Liver (tissue), 9 donors: ENCODE results near the gene PDGFD. TPM values are rescaled to one million over a fixed set of nuclear protein-coding genes. Genes with fewer than 3 reads are reported as not detected.

Experiments
- DNase-seq: peaks from one replicate; pipeline ENCODE4 v3.0.0-alpha.2; 2017; ENCODE audit warnings: low spot score
- H3K27ac ChIP-seq, 2 donors: one replicate each; pipeline ENCODE4 v1.7.0; 2013; ENCODE audit warnings: inconsistent platforms in 2 of 2, low read length in 2 of 2, control low read depth in 1 of 2, low read depth in 1 of 2, mild to moderate bottlenecking in 1 of 2
- H3K27me3 ChIP-seq, 4 donors: one replicate each; pipeline versions ENCODE4 v1.6.1 to v1.7.0; 2013; ENCODE audit warnings: low read length in 3 of 4, inconsistent platforms in 1 of 4, mild to moderate bottlenecking in 1 of 4, moderate library complexity in 1 of 4; ENCODE audit not compliant: control insufficient read depth in 4 of 4, insufficient read depth in 4 of 4
- H3K36me3 ChIP-seq, 4 donors: one replicate each; pipeline versions ENCODE4 v1.6.1 to v1.7.0; 2013; ENCODE audit warnings: low read length in 3 of 4, mild to moderate bottlenecking in 3 of 4, low read depth in 1 of 4, moderate library complexity in 1 of 4; ENCODE audit not compliant: control insufficient read depth in 4 of 4, insufficient read depth in 3 of 4
- H3K4me1 ChIP-seq, 4 donors: one replicate each; pipeline versions ENCODE4 v1.6.1 to v1.7.0; 2013; ENCODE audit warnings: low read length in 3 of 4, mild to moderate bottlenecking in 3 of 4, moderate library complexity in 1 of 4; ENCODE audit not compliant: control insufficient read depth in 4 of 4, insufficient read depth in 4 of 4
- H3K4me3 ChIP-seq, 3 donors: one replicate each; pipeline versions ENCODE4 v1.6.1 to v1.7.0; 2013; ENCODE audit warnings: low read length in 3 of 3, control low read depth in 1 of 3, low read depth in 1 of 3, mild to moderate bottlenecking in 1 of 3
- H3K9ac ChIP-seq, 2 donors: one replicate each; pipeline ENCODE4 v1.7.0; 2013; ENCODE audit warnings: low read length in 2 of 2, mild to moderate bottlenecking in 2 of 2, moderate library complexity in 2 of 2, control low read depth in 1 of 2, low read depth in 1 of 2
- H3K9me3 ChIP-seq, 4 donors: one replicate each; pipeline versions ENCODE4 v1.6.1 to v1.7.0; 2013; ENCODE audit warnings: low read length in 3 of 4; ENCODE audit not compliant: control insufficient read depth in 4 of 4
- EGR1 ChIP-seq, 2 donors: IDR thresholded peaks; 2 replicates each; pipeline ENCODE4 v1.6.1; 2016 to 2018; ENCODE audit warnings: antibody characterized with exemption in 2 of 2, low read depth in 2 of 2
- FOXA1 ChIP-seq: IDR thresholded peaks from 2 replicates; pipeline ENCODE4 v1.6.1; 2016; ENCODE audit warnings: antibody characterized with exemption
- FOXA2 ChIP-seq: IDR thresholded peaks from 2 replicates; pipeline ENCODE4 v1.6.1; 2016; ENCODE audit warnings: antibody characterized with exemption
- GABPA ChIP-seq, 2 donors: IDR thresholded peaks in 1 of 2; conservative IDR thresholded peaks in 1 of 2; 2 replicates each; pipeline ENCODE4 v1.6.1; 2016; ENCODE audit warnings: antibody characterized with exemption in 2 of 2, mild to moderate bottlenecking in 1 of 2, moderate library complexity in 1 of 2
- HNF4A ChIP-seq, 2 donors: conservative IDR thresholded peaks; 2 replicates each; pipeline ENCODE4 v1.6.1; 2016; ENCODE audit warnings: antibody characterized with exemption in 2 of 2, mild to moderate bottlenecking in 2 of 2
- HNF4G ChIP-seq: IDR thresholded peaks from 2 replicates; pipeline ENCODE4 v1.6.1; 2016; ENCODE audit warnings: antibody characterized with exemption
- JUND ChIP-seq, 2 donors: IDR thresholded peaks; 2 replicates each; pipeline ENCODE4 v1.6.1; 2016; ENCODE audit warnings: antibody characterized with exemption in 2 of 2
- NR2F2 ChIP-seq: IDR thresholded peaks from 2 replicates; pipeline ENCODE4 v1.6.1; 2016; ENCODE audit warnings: antibody characterized with exemption
- RAD21 ChIP-seq, 2 donors: IDR thresholded peaks; 2 replicates each; pipeline ENCODE4 v1.6.1; 2016; ENCODE audit warnings: antibody characterized with exemption in 2 of 2, mild to moderate bottlenecking in 2 of 2
- RXRA ChIP-seq, 2 donors: IDR thresholded peaks; 2 replicates each; pipeline ENCODE4 v1.6.1; 2017 to 2018; ENCODE audit warnings: antibody characterized with exemption in 2 of 2, mild to moderate bottlenecking in 1 of 2
- SP1 ChIP-seq: IDR thresholded peaks from 2 replicates; pipeline ENCODE4 v1.6.1; 2018; ENCODE audit warnings: antibody characterized with exemption, mild to moderate bottlenecking
- TAF1 ChIP-seq: conservative IDR thresholded peaks from 2 replicates; pipeline ENCODE4 v1.6.1; 2016; ENCODE audit warnings: antibody characterized with exemption, mild to moderate bottlenecking
- YY1 ChIP-seq: IDR thresholded peaks from 2 replicates; pipeline ENCODE4 v1.6.1; 2016; ENCODE audit warnings: antibody characterized with exemption, mild to moderate bottlenecking
- ZBTB33 ChIP-seq: IDR thresholded peaks from 2 replicates; pipeline ENCODE4 v1.6.1; 2016; ENCODE audit warnings: antibody characterized with exemption
- WGBS: extraction: QIAGEN DNeasy Blood & Tissue Kit; methylation state at CpG from one replicate; pipeline ENCODE4 v1.1.7; 2013; 5-methylcytosine and 5-hydroxymethylcytosine counted together
- polyA plus RNA-seq, 2 donors: library from polyadenylated mRNA; stranded (reverse) in 1 of 2; unstranded in 1 of 2; fragments of 200-250 nt in 1 of 2; fragments of >200 nt in 1 of 2; fragmentation: Nextera tagmentation in 1 of 2; extraction: Ambion mirVana in 1 of 2; gene quantifications; one replicate each; pipeline versions ENCODE4 v1.2.1 to v1.2.3, GENCODE V29; 2013 to 2015
- total RNA-seq, 2 donors: library from RNA; depleted of rRNA; stranded (reverse); fragments of >200 nt; gene quantifications; one replicate each; pipeline ENCODE4 v1.2.3, GENCODE V29; 2014
- TF ChIP-seq, protein P1 (sequence below): IDR thresholded peaks from 2 replicates; pipeline ENCODE4 v1.6.1; 2016; ENCODE audit warnings: antibody characterized with exemption, mild to moderate bottlenecking
- TF ChIP-seq, protein P2 (sequence below): fragments of 150-350 bp; IDR thresholded peaks from 2 replicates; pipeline ENCODE4 v1.5.1; 2017; ENCODE audit warnings: improper control_type of control experiment, low read depth, low read length; ENCODE audit not compliant: missing input control
- TF ChIP-seq, protein P3 (sequence below): IDR thresholded peaks from 2 replicates; pipeline ENCODE4 v1.6.1; 2016; ENCODE audit warnings: antibody characterized with exemption
- TF ChIP-seq, protein P4 (sequence below): IDR thresholded peaks from 2 replicates; pipeline ENCODE4 v1.6.1; 2016; ENCODE audit warnings: antibody characterized with exemption
- donor health status: healthy.
- donor health status: healthy.
- donor health status: healthy.
- donor health status: healthy.
- donor health status: healthy.

The PDGFD gene
- total and polyA plus RNA-seq, 4 donors: 1.0 to 3.3 (median 2.1) TPM

DNA sequence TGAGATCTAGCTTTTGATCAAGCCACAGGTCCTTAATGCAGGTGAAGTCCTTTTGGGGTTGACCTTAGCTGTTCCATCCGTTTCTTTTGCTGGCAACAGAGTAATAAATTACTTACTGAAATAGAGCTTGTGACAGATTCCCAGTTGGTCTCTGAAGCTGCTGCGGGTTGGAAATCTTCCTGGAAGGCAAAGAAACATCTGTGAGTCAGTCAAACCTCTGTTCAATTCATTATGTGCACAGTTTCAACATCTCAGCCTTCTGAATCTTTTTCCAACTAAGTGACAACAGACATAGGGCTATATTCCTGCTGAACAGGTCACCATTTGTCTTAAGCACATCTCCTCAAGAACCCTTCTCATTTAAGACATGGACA is 216.4 kb downstream of the PDGFD start:
- 62% methylated on average over 2 of the region's 2 CpGs for WGBS
- H3K27me3 ChIP-seq: no peaks in the 10 kb centered on the region
- TF ChIP-seq RAD21 (IDR thresholded peaks at IDR 0.05) (no peak), NR2F2 (no peak), YY1 (no peak), EGR1 (IDR thresholded peaks at IDR 0.05; ENCODE audit: low read depth in 2 of 2) (no peak), JUND (IDR thresholded peaks at IDR 0.05) (no peak), SP1 (no peak), FOXA2 (no peak), HNF4A (conservative IDR thresholded peaks at IDR 0.05) (no peak), ZBTB33 (no peak), TAF1 (no peak), RXRA (IDR thresholded peaks at IDR 0.05) (no peak), GABPA (IDR thresholded peaks at IDR 0.05 in 1 of 2, conservative IDR thresholded peaks at IDR 0.05 in 1 of 2) (no peak), HNF4G (no peak), FOXA1 (no peak)
- TF ChIP-seq, protein P1, sequence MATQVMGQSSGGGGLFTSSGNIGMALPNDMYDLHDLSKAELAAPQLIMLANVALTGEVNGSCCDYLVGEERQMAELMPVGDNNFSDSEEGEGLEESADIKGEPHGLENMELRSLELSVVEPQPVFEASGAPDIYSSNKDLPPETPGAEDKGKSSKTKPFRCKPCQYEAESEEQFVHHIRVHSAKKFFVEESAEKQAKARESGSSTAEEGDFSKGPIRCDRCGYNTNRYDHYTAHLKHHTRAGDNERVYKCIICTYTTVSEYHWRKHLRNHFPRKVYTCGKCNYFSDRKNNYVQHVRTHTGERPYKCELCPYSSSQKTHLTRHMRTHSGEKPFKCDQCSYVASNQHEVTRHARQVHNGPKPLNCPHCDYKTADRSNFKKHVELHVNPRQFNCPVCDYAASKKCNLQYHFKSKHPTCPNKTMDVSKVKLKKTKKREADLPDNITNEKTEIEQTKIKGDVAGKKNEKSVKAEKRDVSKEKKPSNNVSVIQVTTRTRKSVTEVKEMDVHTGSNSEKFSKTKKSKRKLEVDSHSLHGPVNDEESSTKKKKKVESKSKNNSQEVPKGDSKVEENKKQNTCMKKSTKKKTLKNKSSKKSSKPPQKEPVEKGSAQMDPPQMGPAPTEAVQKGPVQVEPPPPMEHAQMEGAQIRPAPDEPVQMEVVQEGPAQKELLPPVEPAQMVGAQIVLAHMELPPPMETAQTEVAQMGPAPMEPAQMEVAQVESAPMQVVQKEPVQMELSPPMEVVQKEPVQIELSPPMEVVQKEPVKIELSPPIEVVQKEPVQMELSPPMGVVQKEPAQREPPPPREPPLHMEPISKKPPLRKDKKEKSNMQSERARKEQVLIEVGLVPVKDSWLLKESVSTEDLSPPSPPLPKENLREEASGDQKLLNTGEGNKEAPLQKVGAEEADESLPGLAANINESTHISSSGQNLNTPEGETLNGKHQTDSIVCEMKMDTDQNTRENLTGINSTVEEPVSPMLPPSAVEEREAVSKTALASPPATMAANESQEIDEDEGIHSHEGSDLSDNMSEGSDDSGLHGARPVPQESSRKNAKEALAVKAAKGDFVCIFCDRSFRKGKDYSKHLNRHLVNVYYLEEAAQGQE: no peak
- TF ChIP-seq, protein P2, sequence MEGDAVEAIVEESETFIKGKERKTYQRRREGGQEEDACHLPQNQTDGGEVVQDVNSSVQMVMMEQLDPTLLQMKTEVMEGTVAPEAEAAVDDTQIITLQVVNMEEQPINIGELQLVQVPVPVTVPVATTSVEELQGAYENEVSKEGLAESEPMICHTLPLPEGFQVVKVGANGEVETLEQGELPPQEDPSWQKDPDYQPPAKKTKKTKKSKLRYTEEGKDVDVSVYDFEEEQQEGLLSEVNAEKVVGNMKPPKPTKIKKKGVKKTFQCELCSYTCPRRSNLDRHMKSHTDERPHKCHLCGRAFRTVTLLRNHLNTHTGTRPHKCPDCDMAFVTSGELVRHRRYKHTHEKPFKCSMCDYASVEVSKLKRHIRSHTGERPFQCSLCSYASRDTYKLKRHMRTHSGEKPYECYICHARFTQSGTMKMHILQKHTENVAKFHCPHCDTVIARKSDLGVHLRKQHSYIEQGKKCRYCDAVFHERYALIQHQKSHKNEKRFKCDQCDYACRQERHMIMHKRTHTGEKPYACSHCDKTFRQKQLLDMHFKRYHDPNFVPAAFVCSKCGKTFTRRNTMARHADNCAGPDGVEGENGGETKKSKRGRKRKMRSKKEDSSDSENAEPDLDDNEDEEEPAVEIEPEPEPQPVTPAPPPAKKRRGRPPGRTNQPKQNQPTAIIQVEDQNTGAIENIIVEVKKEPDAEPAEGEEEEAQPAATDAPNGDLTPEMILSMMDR: no peak
- TF ChIP-seq, protein P3, sequence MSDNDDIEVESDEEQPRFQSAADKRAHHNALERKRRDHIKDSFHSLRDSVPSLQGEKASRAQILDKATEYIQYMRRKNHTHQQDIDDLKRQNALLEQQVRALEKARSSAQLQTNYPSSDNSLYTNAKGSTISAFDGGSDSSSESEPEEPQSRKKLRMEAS: no peak
- TF ChIP-seq, protein P4, sequence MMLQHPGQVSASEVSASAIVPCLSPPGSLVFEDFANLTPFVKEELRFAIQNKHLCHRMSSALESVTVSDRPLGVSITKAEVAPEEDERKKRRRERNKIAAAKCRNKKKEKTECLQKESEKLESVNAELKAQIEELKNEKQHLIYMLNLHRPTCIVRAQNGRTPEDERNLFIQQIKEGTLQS: no peak
- no peaks in the 10 kb centered on the region for H3K9me3 ChIP-seq
- no peak overlapping the region for H3K27ac ChIP-seq
- DNase-seq: no peak
- H3K36me3 ChIP-seq: no peaks in the 10 kb centered on the region
- H3K4me3 ChIP-seq: no peak overlapping the region
- no peak overlapping the region for H3K9ac ChIP-seq
- H3K4me1 ChIP-seq: no peaks in the 10 kb centered on the region
